Body of pancreas (tissue), 4 donors: Measurements from ENCODE around the gene ULBP1.

ENCODE experiments used
- POLR2A ChIP-seq, 3 donors: fragments of 450-650 bp; IDR thresholded peaks; one replicate each; pipeline ENCODE4 v1.6.1; 2016; ENCODE audit warnings: antibody characterized with exemption in 3 of 3, mild to moderate bottlenecking in 2 of 3
- TF ChIP-seq, protein P1 (sequence below), 7 experiments: fragments of 450-650 bp in 4 of 7; fragments of 200-600 bp in 3 of 7; sonication (generic) in 3 of 7; IDR thresholded peaks; one replicate each; pipeline ENCODE4 v1.5.1; 2016 to 2019; ENCODE audit warnings: antibody characterized with exemption in 7 of 7

DNA sequence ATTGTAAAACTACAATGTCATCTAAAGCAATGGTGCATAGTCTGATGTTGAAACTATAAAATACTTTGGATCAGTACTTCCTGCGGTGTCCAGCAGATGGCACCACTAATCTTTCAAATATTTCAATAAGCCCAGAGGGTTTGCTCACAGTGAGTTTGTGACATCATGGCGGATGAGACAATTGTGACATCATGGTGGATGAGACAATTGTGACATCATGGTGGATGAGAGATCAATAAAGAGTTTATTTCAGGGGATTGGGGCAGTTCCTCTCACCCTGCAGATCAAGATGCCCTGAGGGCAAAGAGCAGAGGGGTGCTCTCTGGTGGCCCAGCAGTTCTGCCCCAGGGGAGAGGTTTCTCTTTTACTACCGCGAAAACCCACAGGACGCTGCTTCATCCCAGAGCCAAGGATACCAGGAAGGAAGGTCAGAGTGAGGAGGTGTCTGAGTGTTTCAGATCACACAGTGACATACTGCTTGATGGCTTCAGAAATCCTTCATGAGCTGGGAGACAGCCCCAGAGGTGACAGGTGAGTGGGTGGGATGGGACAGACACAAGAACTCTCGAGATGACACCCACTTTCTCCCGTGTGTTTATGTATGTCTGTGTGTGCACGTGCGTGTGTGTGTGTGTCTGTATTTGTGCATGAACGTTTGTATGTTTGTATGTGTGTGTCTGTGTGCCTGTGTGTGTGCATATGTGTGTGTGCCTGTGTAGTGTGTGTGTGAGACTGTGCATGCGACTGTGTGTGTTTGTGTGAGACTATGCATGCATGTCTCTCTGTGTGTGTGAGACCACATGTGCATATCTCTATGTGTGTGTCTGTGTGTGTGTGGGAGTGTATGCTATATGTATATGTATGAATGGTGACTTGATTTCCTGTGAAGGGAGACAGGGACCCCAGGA is 29.2 kb upstream of the ULBP1 start:
- TF ChIP-seq, protein P1, sequence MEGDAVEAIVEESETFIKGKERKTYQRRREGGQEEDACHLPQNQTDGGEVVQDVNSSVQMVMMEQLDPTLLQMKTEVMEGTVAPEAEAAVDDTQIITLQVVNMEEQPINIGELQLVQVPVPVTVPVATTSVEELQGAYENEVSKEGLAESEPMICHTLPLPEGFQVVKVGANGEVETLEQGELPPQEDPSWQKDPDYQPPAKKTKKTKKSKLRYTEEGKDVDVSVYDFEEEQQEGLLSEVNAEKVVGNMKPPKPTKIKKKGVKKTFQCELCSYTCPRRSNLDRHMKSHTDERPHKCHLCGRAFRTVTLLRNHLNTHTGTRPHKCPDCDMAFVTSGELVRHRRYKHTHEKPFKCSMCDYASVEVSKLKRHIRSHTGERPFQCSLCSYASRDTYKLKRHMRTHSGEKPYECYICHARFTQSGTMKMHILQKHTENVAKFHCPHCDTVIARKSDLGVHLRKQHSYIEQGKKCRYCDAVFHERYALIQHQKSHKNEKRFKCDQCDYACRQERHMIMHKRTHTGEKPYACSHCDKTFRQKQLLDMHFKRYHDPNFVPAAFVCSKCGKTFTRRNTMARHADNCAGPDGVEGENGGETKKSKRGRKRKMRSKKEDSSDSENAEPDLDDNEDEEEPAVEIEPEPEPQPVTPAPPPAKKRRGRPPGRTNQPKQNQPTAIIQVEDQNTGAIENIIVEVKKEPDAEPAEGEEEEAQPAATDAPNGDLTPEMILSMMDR (IDR thresholded peaks at IDR 0.05): peak; percentile 68 to 87 (median 82)
- TF ChIP-seq POLR2A (IDR thresholded peaks at IDR 0.05): no peak
